ENCODE results near the gene ADGRA1.
"Not testable (repeated sequence)": the region's sequence is repeated elsewhere in the genome, so short reads cannot be mapped to it uniquely, and the experiment has no call there.

The ADGRA1 gene

GRCh38 chr10:133165556-133166503 lies 78.1 kb downstream of the ADGRA1 start:
- no peak for DNase-seq

DNA sequence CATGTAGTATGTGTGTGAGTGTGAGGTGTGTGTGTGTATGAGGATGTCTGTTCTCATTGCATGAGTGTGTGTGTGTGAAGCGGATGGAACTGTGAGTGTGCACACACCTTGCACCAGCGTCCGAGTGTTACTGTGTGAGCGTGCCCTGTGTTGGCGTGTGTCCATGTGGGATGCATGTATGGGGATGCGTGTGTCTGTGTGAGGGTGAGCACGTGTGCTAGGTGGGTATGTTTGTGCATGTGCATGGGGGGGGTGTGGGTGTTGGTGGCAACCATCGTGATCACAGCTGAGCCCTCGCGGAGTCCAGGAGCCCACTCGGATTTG lies 78.7 kb downstream of the ADGRA1 start:
- no peak for DNase-seq

DNA sequence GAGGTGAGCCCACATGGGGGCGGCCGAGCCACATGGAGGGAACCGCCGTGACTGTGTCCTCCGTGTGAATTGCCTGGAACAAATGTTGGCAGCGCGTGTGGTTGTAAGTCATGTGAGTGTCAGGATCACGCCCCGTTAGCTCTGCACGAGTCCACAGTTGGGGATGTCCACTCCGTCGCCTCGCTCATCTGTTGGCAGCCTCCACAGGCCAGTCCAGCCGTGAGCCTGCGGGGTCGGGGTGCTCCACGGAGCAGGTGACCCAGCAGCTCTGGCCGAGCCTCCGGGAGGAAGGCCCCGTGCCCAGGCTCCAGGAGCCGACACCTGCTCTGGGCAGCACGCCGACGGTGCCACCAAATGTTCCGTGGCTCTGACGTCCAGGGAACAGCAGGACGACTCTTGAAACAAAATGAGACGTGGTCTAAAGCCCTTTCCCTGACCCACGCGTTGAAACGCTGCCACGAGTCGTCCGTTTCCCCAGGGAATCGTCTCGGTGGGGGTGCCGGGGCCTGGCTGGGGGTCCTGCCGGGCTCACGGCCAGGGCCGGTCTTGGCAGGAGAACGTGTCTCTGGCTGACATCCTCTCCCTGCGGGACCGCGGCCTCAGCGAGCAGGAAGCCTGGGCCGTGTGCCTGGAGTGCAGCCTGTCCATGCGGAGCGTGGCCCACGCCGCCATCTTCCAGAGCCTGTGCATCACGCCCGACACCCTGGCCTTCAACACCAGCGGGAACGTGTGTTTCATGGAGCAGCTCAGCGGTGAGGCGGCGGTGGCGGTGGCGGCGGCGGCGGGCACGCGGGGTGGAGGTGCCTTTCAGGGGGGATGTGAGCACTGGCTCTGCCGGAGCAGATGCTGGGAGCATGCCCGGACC lies 79.3 kb downstream of the ADGRA1 start:
- DNase-seq: no peak

DNA sequence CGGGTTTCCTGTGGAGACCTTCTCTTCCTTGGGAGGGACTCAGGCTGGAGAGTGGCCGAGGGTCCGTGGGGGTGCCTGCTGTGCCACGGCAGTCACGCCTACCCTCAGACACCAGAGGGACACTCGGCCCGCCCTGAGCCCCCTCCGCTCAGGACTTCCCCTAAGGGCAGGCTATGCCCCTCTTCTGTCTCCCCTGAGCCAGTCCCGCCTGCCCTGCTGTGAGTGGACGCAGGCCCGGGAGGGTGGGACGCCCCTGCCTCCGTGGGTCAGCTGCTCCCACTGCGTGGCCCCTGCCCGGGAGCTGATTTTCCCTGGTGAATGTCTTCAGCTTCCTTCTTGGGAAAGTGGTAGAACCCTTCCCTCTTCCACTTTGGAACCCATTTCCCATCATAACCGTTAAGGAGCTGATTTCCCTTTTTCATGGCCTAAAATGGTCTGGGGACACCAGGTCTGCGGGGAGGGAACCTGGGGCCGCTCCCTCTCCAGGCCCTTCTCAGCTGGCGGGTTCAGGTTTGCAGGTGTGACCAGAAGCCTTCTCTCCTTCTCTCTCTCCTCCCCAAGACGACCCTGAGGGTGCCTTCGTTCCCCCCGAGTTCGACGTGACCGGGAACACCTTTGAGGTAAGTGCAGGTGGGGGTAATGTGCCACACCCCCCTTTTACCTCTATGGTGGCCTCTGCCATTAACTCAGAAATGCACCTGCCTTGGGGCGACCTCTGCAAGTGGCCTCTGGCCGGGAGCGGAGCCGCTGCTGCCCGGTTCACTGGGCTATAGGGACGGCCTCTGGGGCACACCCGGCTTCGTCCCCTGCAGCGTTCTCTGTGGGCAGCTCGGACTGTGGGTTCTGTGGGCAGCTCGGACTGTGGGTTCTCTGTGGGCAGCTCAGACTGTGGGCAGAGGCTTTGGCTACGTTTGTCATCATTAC lies 80.2 kb downstream of the ADGRA1 start:
- no peak for DNase-seq

- DNase-seq: no peak
Measured at GRCh38 chr10:133168617-133169031, 80.9 kb downstream of the ADGRA1 start.

GRCh38 chr10:133169173-133169947 lies 81.6 kb downstream of the ADGRA1 start:
- DNase-seq: no peak

- no peak for DNase-seq
Measured at GRCh38 chr10:133170092-133170491, 82.4 kb downstream of the ADGRA1 start.

- DNase-seq: no peak
Measured at GRCh38 chr10:133173860-133174640, 86.3 kb downstream of the ADGRA1 start.

- DNase-seq: no peak
Measured at GRCh38 chr10:133174689-133175263, 87.1 kb downstream of the ADGRA1 start.

DNA sequence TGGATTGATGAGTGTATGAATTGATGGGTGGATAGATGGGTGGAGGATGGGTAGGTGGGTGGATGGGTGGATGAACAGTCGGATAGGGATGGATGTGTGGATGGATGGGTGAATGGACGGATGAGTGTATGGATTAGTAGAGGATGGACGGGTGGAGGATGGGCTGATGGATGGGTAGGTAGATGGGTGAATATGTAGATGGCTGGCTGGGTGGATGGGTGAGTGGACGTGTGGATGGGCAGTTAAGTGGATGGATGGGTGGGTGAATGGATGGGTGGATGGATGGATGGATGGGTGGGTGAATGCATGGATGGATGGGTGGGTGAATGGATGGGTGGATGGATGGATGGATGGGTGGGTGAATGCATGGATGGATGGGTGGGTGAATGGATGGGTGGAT lies 87.9 kb downstream of the ADGRA1 start:
- not testable (repeated sequence) for DNase-seq

GRCh38 chr10:133176546-133176945 lies 88.8 kb downstream of the ADGRA1 start:
- no peak for DNase-seq

- no peak for DNase-seq
Measured at GRCh38 chr10:133177380-133178157, 89.8 kb downstream of the ADGRA1 start.

GRCh38 chr10:133178357-133179127 lies 90.8 kb downstream of the ADGRA1 start:
- no peak for DNase-seq

GRCh38 chr10:133179128-133179520 lies 91.4 kb downstream of the ADGRA1 start:
- no peak for DNase-seq

DNA sequence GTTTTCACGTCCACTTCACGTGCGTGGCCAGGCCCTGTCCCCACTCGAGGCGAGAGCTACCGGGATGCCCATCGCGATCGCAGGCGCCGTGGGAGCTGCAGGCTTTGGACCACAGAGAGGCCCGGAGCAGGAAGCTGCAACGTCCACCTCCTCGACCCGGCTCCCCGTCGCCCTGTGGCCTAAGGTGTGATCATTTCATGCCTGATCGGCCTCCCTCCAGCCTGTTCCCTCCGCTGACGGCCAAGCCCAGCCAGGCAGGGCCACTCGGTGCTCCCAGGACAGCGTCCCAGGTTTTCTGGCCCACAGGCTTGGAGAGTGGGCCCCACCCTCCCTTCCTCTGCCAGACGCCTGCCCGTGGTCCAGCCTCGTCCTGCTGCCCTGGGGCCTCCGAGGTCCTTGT lies 91.9 kb downstream of the ADGRA1 start:
- no peak for DNase-seq

DNA sequence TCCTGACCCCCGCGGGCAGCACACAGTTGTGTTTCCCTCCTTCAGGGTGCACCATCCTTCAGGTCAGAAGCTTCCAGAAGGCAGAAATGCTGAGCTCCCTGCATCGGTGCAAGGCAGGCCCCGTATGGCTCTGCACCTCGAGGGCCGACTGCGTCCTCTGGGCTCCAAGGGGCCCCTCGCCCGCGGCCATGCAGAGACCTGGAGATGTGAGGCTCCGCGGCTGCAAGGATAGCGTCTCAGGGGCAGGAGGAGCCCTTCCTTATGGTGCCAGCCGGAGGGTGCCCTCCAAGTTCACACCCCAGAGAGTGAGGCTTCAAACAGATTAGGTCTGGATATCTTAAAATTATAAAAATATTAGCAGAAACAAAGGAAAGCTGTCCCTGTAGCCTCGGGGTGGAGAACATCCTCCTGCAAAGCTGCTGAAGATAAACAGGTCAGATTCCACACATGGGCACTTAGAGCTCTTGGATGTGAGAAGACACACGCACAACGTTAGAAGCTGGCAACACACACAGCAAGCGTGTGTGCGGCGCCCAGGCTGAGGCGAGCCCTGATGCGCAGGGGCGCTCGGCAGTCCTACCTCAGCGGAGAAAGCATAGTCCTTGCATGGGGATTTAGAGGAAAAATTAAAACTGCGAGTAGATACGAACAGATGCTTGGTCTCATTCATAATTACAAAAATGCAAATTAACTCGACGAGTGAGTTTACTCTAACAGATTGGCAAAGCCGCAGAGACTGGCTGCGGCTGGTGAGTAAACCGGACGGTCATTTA lies 92.7 kb downstream of the ADGRA1 start:
- no peak for DNase-seq

DNA sequence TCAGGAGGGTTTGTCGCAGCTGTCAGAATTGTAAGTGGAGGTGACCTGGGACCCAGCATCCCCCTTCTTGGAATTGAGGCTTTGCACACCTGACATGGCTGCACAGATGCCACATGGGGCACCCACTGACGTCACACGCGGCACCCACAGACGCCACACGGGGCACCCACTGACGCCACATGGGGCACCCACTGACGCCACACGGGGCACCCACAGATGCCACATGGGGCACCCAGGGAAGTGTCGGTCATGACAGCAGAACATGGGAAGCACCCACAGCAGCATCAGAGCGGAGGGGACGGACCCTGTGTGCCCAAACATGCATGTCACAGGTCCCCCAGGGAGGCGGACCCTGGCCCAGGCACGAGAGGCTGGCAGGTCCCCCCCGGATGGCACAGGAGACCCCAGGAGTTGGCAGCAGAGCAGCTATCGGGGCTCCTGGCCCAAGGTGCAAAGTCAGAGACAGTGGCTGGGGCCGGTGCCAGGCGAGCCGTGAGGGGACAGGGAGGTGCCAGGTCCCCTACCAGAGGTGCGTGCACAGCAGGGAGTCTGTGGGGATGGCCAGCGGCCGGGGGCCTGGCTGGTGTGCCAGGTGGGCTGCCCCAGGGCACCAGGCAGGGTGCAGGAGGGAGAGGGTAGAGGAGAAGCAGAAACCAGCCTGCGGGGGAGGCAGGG lies 93.4 kb downstream of the ADGRA1 start:
- no peak for DNase-seq
